ENCODE measurements around the gene RCAN2.

DNA sequence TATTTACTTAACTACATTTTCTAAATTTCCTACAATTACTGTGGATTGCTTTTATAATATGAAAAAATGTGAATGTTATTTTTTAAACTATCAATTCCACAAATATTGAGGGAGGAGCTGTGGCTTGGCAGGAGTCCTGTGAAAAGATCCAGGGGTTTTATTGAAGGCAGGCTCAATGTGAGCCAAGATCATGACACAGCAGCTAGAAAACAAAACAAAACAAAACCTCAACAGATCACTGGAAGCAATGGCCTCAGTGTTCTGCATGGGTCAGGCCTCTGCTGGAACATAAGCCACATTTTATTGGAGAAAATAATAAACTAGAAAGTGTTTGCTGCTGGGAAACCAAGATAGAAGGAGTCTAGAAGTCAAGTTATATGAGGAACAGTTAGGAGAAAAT lies 19.4 kb upstream of the RCAN2 start:
- TF ChIP-seq POLR2AphosphoS5 (IDR thresholded peaks at IDR 0.05; ENCODE audit: low read depth, low read length) (no peak), TAF1 (IDR thresholded peaks at IDR 0.05; ENCODE audit: borderline replicate concordance, insufficient read depth, low read length) (no peak), FOXP2 (optimal IDR thresholded peaks at IDR 0.05; ENCODE audit: borderline replicate concordance, extremely low read depth, extremely low read length, insufficient read depth) (no peak)
- TF ChIP-seq, protein P1, sequence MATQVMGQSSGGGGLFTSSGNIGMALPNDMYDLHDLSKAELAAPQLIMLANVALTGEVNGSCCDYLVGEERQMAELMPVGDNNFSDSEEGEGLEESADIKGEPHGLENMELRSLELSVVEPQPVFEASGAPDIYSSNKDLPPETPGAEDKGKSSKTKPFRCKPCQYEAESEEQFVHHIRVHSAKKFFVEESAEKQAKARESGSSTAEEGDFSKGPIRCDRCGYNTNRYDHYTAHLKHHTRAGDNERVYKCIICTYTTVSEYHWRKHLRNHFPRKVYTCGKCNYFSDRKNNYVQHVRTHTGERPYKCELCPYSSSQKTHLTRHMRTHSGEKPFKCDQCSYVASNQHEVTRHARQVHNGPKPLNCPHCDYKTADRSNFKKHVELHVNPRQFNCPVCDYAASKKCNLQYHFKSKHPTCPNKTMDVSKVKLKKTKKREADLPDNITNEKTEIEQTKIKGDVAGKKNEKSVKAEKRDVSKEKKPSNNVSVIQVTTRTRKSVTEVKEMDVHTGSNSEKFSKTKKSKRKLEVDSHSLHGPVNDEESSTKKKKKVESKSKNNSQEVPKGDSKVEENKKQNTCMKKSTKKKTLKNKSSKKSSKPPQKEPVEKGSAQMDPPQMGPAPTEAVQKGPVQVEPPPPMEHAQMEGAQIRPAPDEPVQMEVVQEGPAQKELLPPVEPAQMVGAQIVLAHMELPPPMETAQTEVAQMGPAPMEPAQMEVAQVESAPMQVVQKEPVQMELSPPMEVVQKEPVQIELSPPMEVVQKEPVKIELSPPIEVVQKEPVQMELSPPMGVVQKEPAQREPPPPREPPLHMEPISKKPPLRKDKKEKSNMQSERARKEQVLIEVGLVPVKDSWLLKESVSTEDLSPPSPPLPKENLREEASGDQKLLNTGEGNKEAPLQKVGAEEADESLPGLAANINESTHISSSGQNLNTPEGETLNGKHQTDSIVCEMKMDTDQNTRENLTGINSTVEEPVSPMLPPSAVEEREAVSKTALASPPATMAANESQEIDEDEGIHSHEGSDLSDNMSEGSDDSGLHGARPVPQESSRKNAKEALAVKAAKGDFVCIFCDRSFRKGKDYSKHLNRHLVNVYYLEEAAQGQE (IDR thresholded peaks at IDR 0.05; ENCODE audit: insufficient read depth in 1 of 2, low read depth in 2 of 2, low read length in 2 of 2), result no peak

All from PFSK-1 (cell line).